Measurements from ENCODE around the gene CRYGS. TPM values are rescaled to one million over a fixed set of nuclear protein-coding genes. Genes with fewer than 3 reads are reported as not detected.
"Not testable (repeated sequence)": the region's sequence is repeated elsewhere in the genome, so short reads cannot be mapped to it uniquely, and the experiment has no call there.

CRYGS gene
- total RNA-seq, 1 donor from 2014 or later, result 0.79 TPM

- no peak for DNase-seq (ENCODE audit: low read depth)
- Histone ChIP-seq H3K27me3 (ENCODE audit: control insufficient read depth, insufficient read depth, low read length) (no peaks in the 10 kb centered on the region), H3K36me3 (ENCODE audit: control insufficient read depth, insufficient read depth, low read length) (no peaks in the 10 kb centered on the region), H3K4me3 (ENCODE audit: low read depth, low read length) (no peak overlapping the region)
- no peak for FAIRE-seq
- TF ChIP-seq CTCF (IDR thresholded peaks at IDR 0.05; ENCODE audit: insufficient read depth, low read length, severe bottlenecking), result no peak
Observed at GRCh38 chr3:186536883-186537844, 7.0 kb downstream of the CRYGS start.

DNA sequence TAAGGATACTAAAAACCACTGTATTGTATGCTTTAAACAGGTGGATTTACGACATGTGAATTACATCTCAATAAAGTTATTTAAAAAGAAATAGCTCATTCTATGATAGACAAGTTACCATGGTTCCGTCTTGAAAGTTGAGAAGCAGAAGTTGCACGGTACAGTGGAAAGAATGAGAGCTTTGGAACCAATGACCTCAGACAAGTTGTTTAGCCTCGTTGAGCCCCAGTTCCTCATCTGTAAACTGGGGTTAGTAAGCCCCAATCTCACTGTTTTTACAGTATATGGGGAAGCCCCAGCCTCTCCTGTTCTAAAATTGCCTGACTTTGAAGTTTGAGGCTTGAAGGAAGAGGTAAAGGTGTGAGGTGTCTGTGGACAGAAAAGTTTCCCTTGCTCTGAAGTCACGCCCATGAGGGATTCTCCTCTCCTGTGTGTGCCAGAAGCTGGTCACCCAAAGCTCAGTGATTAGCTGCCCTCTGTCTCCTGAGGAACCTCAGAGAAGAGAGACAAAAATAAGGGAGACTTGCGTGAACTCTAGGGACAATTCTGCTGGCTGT lies 10.0 kb downstream of the CRYGS start:
- no peaks in the 10 kb centered on the region for H3K36me3 ChIP-seq (ENCODE audit: control insufficient read depth, insufficient read depth, low read length)
- DNase-seq (ENCODE audit: low read depth) (no peak), FAIRE-seq (no peak)
- no peak overlapping the region for H3K4me3 ChIP-seq (ENCODE audit: low read depth, low read length)
- no peak for TF ChIP-seq CTCF (IDR thresholded peaks at IDR 0.05; ENCODE audit: insufficient read depth, low read length, severe bottlenecking)
- no peaks in the 10 kb centered on the region for H3K27me3 ChIP-seq (ENCODE audit: control insufficient read depth, insufficient read depth, low read length)

GRCh38 chr3:186532598-186533072 lies 11.5 kb downstream of the CRYGS start:
- DNase-seq (ENCODE audit: low read depth) (no peak), FAIRE-seq (no peak)
- TF ChIP-seq CTCF (IDR thresholded peaks at IDR 0.05; ENCODE audit: insufficient read depth, low read length, severe bottlenecking), result no peak
- Histone ChIP-seq H3K4me3 (ENCODE audit: low read depth, low read length) (no peak overlapping the region), H3K27me3 (ENCODE audit: control insufficient read depth, insufficient read depth, low read length) (no peaks in the 10 kb centered on the region), H3K36me3 (ENCODE audit: control insufficient read depth, insufficient read depth, low read length) (no peaks in the 10 kb centered on the region)

DNA sequence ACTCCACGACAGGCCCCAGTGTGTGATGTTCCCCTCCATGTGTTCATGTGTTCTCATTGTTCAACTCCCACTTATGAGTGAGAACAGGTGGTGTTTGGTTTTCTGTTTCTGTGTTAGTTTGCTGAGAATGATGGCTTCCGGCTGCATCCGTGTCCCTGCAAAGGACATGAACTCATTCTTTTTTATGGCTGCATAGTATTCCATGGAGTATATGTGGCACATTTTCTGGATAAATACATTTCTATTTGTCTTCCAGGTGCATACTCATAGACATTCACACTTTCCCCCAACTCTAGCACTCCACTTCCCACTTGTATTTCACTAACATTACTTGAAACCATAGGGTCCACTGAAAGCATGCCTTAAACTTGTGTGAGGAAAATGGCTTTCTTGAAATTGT lies 12.5 kb downstream of the CRYGS start:
- FAIRE-seq; H3K27me3 ChIP-seq (ENCODE audit: control insufficient read depth, insufficient read depth, low read length); H3K36me3 ChIP-seq (ENCODE audit: control insufficient read depth, insufficient read depth, low read length); DNase-seq (ENCODE audit: low read depth); H3K4me3 ChIP-seq (ENCODE audit: low read depth, low read length): not testable (repeated sequence)

DNA sequence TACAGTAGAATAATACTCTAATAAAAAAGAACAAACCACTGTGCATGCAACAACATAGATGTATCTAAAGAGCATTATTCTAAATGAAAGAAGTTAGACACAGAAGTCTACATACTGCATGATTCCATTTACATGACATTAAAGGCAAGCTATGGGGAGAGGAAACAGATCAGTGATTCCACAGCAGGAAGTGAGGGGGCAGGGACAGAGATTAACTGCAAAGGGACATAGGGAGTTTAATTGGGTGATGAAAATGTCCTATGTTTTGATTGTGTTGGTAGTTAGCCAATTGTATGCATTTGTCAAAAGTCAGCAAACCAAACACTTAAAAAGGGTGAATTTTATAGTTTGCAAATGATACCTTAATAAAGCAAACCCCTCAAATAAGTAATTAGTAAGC lies 13.8 kb downstream of the CRYGS start:
- FAIRE-seq (no peak), DNase-seq (ENCODE audit: low read depth) (no peak)
- Histone ChIP-seq H3K4me3 (ENCODE audit: low read depth, low read length) (no peak overlapping the region), H3K36me3 (ENCODE audit: control insufficient read depth, insufficient read depth, low read length) (no peaks in the 10 kb centered on the region), H3K27me3 (ENCODE audit: control insufficient read depth, insufficient read depth, low read length) (no peaks in the 10 kb centered on the region)
- TF ChIP-seq CTCF (IDR thresholded peaks at IDR 0.05; ENCODE audit: insufficient read depth, low read length, severe bottlenecking), result no peak

GRCh38 chr3:186529201-186529999 lies 14.8 kb downstream of the CRYGS start:
- H3K27me3 ChIP-seq (ENCODE audit: control insufficient read depth, insufficient read depth, low read length), result peaks cover 2% of the 10 kb centered on the region
- no peak overlapping the region for H3K4me3 ChIP-seq (ENCODE audit: low read depth, low read length)
- FAIRE-seq, result no peak
- TF ChIP-seq CTCF (IDR thresholded peaks at IDR 0.05; ENCODE audit: insufficient read depth, low read length, severe bottlenecking), result peak; percentile 7
- no peak for DNase-seq (ENCODE audit: low read depth)
- H3K36me3 ChIP-seq (ENCODE audit: control insufficient read depth, insufficient read depth, low read length), result no peaks in the 10 kb centered on the region
